Left forelimb (tissue), 1 donor: ENCODE measurements around the gene IMMP1L.

ENCODE experiments used
- DNase-seq: peaks from one replicate; pipeline ENCODE4 v3.0.0-alpha.2; 2018; ENCODE audit warnings: low spot score

Gene IMMP1L

DNA sequence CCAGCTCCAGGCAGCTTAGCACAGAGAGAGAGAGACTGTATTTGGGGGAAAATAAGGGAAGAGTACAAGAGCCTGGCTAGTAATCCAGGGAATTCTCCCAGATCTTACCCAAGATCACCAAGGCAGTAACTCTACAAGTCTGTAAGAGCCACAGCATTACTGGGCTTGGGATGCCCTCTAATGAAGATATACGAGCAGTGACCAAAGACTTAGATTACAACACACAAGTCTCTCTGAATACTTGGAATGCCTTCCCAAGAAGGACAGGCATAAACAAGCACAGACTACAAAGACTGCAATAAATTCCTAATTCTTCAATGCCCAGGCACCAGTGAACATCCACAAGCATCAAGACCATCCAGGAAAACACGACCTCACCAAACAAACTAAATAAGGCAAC lies 122.0 kb downstream of the IMMP1L start:
- no peak for DNase-seq

DNA sequence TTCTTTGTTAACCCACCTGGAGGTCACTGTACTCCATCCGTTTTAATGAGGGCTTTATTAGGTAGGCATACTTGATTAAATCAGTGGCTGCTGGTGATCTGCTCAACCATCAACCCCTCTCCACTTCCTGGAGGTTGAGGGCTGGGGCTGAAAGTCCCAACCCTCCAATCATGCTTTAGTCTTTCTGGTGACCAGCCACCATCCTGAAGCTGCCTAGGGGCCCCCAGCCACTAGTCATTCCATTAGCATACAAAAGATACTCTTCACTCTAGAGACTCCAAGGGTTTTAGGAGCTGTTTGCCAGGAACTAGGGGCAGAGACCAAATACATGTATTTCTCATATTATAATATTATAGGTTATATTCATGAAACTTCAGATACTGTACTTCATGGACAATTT lies 126.3 kb downstream of the IMMP1L start:
- no peak for DNase-seq
